Activated naive CD4-positive, alpha-beta T cell treated with anti-CD3 and anti-CD28 coated beads, Interleukin-2, amount 50 U/mL, for 24 hours (primary cell): ENCODE measurements around the gene NELFB.

ENCODE experiments used
- H3K27ac Mint-ChIP-seq: one replicate; pipeline ENCODE4 v1.8.0; 2021; ENCODE audit warnings: mild to moderate bottlenecking, mixed read lengths
- H3K27me3 Mint-ChIP-seq: one replicate; pipeline ENCODE4 v1.8.0; 2021; ENCODE audit warnings: mixed read lengths
- H3K36me3 Mint-ChIP-seq: one replicate; pipeline ENCODE4 v1.8.0; 2021; ENCODE audit warnings: mixed read lengths
- H3K4me1 Mint-ChIP-seq: one replicate; pipeline ENCODE4 v1.8.0; 2021; ENCODE audit warnings: mixed read lengths
- H3K4me3 Mint-ChIP-seq: one replicate; pipeline ENCODE4 v1.8.0; 2021; ENCODE audit warnings: mild to moderate bottlenecking, mixed read lengths
- H3K9me3 Mint-ChIP-seq: one replicate; pipeline ENCODE4 v1.8.0; 2021; ENCODE audit warnings: mixed read lengths

The NELFB gene

GRCh38 chr9:137305060-137305797, 50.1 kb downstream of the NELFB start:
- Mint-ChIP-seq H3K27me3 (no peaks in the 10 kb centered on the region), H3K4me1 (peaks cover 11% of the 10 kb centered on the region), H3K4me3 (no peak overlapping the region), H3K9me3 (no peaks in the 10 kb centered on the region), H3K27ac (no peak overlapping the region), H3K36me3 (no peaks in the 10 kb centered on the region)

- Mint-ChIP-seq H3K9me3 (no peaks in the 10 kb centered on the region), H3K27ac (no peak overlapping the region), H3K4me1 (peaks cover 10% of the 10 kb centered on the region), H3K4me3 (no peak overlapping the region), H3K36me3 (no peaks in the 10 kb centered on the region), H3K27me3 (no peaks in the 10 kb centered on the region)
Measured at GRCh38 chr9:137305798-137306065, 50.6 kb downstream of the NELFB start.

- Mint-ChIP-seq H3K27me3 (no peaks in the 10 kb centered on the region), H3K4me1 (peaks cover 7% of the 10 kb centered on the region), H3K9me3 (no peaks in the 10 kb centered on the region), H3K36me3 (no peaks in the 10 kb centered on the region), H3K27ac (no peak overlapping the region), H3K4me3 (no peak overlapping the region)
Measured at GRCh38 chr9:137306066-137306849, 51.1 kb downstream of the NELFB start.

GRCh38 chr9:137306850-137307254, 51.7 kb downstream of the NELFB start:
- no peaks in the 10 kb centered on the region for H3K36me3 Mint-ChIP-seq
- H3K4me1 Mint-ChIP-seq: peaks cover 7% of the 10 kb centered on the region
- H3K9me3 Mint-ChIP-seq: no peaks in the 10 kb centered on the region
- no peak overlapping the region for H3K4me3 Mint-ChIP-seq
- no peak overlapping the region for H3K27ac Mint-ChIP-seq
- H3K27me3 Mint-ChIP-seq: no peaks in the 10 kb centered on the region

GRCh38 chr9:137307255-137308056, 52.3 kb downstream of the NELFB start:
- Mint-ChIP-seq H3K4me3 (no peak overlapping the region), H3K4me1 (peaks cover 7% of the 10 kb centered on the region), H3K27ac (peak overlapping the region; percentile 9), H3K27me3 (no peaks in the 10 kb centered on the region), H3K36me3 (no peaks in the 10 kb centered on the region), H3K9me3 (no peaks in the 10 kb centered on the region)

- no peak overlapping the region for H3K4me3 Mint-ChIP-seq
- H3K9me3 Mint-ChIP-seq: no peaks in the 10 kb centered on the region
- H3K27ac Mint-ChIP-seq: no peak overlapping the region
- H3K4me1 Mint-ChIP-seq: peaks cover 7% of the 10 kb centered on the region
- H3K36me3 Mint-ChIP-seq: no peaks in the 10 kb centered on the region
- H3K27me3 Mint-ChIP-seq: no peaks in the 10 kb centered on the region
Measured at GRCh38 chr9:137308057-137308619, 53.0 kb downstream of the NELFB start.

GRCh38 chr9:137309368-137310188, 54.5 kb downstream of the NELFB start:
- Mint-ChIP-seq H3K27me3 (no peaks in the 10 kb centered on the region), H3K9me3 (no peaks in the 10 kb centered on the region), H3K27ac (no peak overlapping the region), H3K36me3 (no peaks in the 10 kb centered on the region), H3K4me1 (peaks cover 7% of the 10 kb centered on the region), H3K4me3 (no peak overlapping the region)

GRCh38 chr9:137310189-137311052, 55.3 kb downstream of the NELFB start:
- Mint-ChIP-seq H3K27me3 (no peaks in the 10 kb centered on the region), H3K4me3 (no peak overlapping the region), H3K27ac (no peak overlapping the region), H3K9me3 (no peaks in the 10 kb centered on the region), H3K4me1 (peaks cover 5% of the 10 kb centered on the region), H3K36me3 (no peaks in the 10 kb centered on the region)

- no peaks in the 10 kb centered on the region for H3K27me3 Mint-ChIP-seq
Measured at GRCh38 chr9:137311171-137311985, 56.3 kb downstream of the NELFB start.

GRCh38 chr9:137311986-137312851, 57.1 kb downstream of the NELFB start:
- H3K9me3 Mint-ChIP-seq: no peaks in the 10 kb centered on the region
- H3K27me3 Mint-ChIP-seq: no peaks in the 10 kb centered on the region
- H3K36me3 Mint-ChIP-seq: no peaks in the 10 kb centered on the region
- no peak overlapping the region for H3K4me3 Mint-ChIP-seq
- no peaks in the 10 kb centered on the region for H3K4me1 Mint-ChIP-seq
- H3K27ac Mint-ChIP-seq: no peak overlapping the region

More at GRCh38 chr9:137311171-137311985, 56.3 kb downstream of the NELFB start:
- Mint-ChIP-seq H3K4me3 (no peak overlapping the region), H3K9me3 (no peaks in the 10 kb centered on the region), H3K4me1 (peaks cover 3% of the 10 kb centered on the region), H3K36me3 (no peaks in the 10 kb centered on the region), H3K27ac (no peak overlapping the region)

GRCh38 chr9:137312852-137313325, 57.8 kb downstream of the NELFB start:
- Mint-ChIP-seq H3K27ac (no peak overlapping the region), H3K36me3 (no peaks in the 10 kb centered on the region), H3K9me3 (no peaks in the 10 kb centered on the region), H3K27me3 (no peaks in the 10 kb centered on the region), H3K4me1 (no peaks in the 10 kb centered on the region), H3K4me3 (no peak overlapping the region)

GRCh38 chr9:137313326-137313936, 58.3 kb downstream of the NELFB start:
- no peaks in the 10 kb centered on the region for H3K27me3 Mint-ChIP-seq
- H3K4me3 Mint-ChIP-seq: no peak overlapping the region
- no peak overlapping the region for H3K27ac Mint-ChIP-seq
- H3K36me3 Mint-ChIP-seq: no peaks in the 10 kb centered on the region
- H3K4me1 Mint-ChIP-seq: no peaks in the 10 kb centered on the region
- H3K9me3 Mint-ChIP-seq: no peaks in the 10 kb centered on the region
